Measurements from ENCODE around the gene STON2.

Gene STON2

GRCh38 chr14:81275305-81276072 is 124.6 kb downstream of the STON2 start:
- no peak overlapping the region for H3K27ac ChIP-seq
- no peak for TF ChIP-seq CTCF (conservative IDR thresholded peaks at IDR 0.05)
- TF ChIP-seq ZFX (IDR thresholded peaks at IDR 0.05), result no peak

GRCh38 chr14:81273961-81274575 is 126.1 kb downstream of the STON2 start:
- TF ChIP-seq ZFX (IDR thresholded peaks at IDR 0.05) (no peak), CTCF (conservative IDR thresholded peaks at IDR 0.05) (no peak)
- no peak overlapping the region for H3K27ac ChIP-seq

GRCh38 chr14:81273521-81273920 is 126.6 kb downstream of the STON2 start:
- TF ChIP-seq CTCF (conservative IDR thresholded peaks at IDR 0.05), result no peak
- no peak for TF ChIP-seq ZFX (IDR thresholded peaks at IDR 0.05)

GRCh38 chr14:81272317-81272716 is 127.8 kb downstream of the STON2 start:
- H3K27ac ChIP-seq, result no peak overlapping the region
- TF ChIP-seq ZFX (IDR thresholded peaks at IDR 0.05), result no peak

More at GRCh38 chr14:81273521-81273920, 126.6 kb downstream of the STON2 start:
- H3K27ac ChIP-seq, result no peak overlapping the region

- TF ChIP-seq CTCF (conservative IDR thresholded peaks at IDR 0.05) (no peak), ZFX (IDR thresholded peaks at IDR 0.05) (no peak)
- no peak overlapping the region for H3K27ac ChIP-seq
These were observed 130.1 kb downstream of the STON2 start for GRCh38 chr14:81269979-81270375.

- TF ChIP-seq ZFX (IDR thresholded peaks at IDR 0.05) (no peak), CTCF (conservative IDR thresholded peaks at IDR 0.05) (peak; percentile 90)
These were observed 130.8 kb downstream of the STON2 start for GRCh38 chr14:81269100-81269978.

GRCh38 chr14:81268016-81268416 is 132.1 kb downstream of the STON2 start:
- H3K27ac ChIP-seq, result no peak overlapping the region
- TF ChIP-seq CTCF (conservative IDR thresholded peaks at IDR 0.05), result no peak
- no peak for TF ChIP-seq ZFX (IDR thresholded peaks at IDR 0.05)

More at GRCh38 chr14:81269100-81269978, 130.8 kb downstream of the STON2 start:
- no peak overlapping the region for H3K27ac ChIP-seq

All from C4-2B (cell line).